K562 (cell line): Measurements from ENCODE around the gene SETMAR. TPM values are rescaled to one million over a fixed set of nuclear protein-coding genes. Genes with fewer than 3 reads are reported as not detected.

Source experiments
- ATAC-seq: fragments of 200-7000 bp; cut with Tn5 transposase; 3 replicates; pipeline ENCODE4 v1.9.1; 2020; ENCODE audit warnings: moderate library complexity
- Bru-seq: library from RNA; stranded (reverse); fragments of 400-500 nt; gene quantifications from one replicate; lab custom pipeline; 2021; lab: Mats Ljungman, UMichigan
- BruChase-seq, 2 experiments: library from RNA; stranded (reverse); fragments of 400-500 nt; gene quantifications; one replicate each; lab custom pipeline; 2021; lab: Mats Ljungman, UMichigan
- BruUV-seq: library from RNA; stranded (reverse); fragments of 400-500 nt; replicated peaks from 2 replicates; lab custom pipeline; 2021; lab: Mats Ljungman, UMichigan
- CTCF ChIA-PET: fragments of 300-600 bp; formaldehyde crosslinking; extraction: SDS; loops from one replicate; lab custom pipeline; 2021; ENCODE audit warnings: low intra/inter-chr PET ratio; lab: Yijun Ruan, JAX
- POLR2A ChIA-PET: fragments of 300-600, 350-650 bp; sonication (Branson Sonifier 250); formaldehyde crosslinking; extraction: SDS; loops from one replicate; lab custom pipeline; 2021; ENCODE audit warnings: antibody characterized with exemption, inconsistent platforms; lab: Yijun Ruan, JAX
- DNase-seq, 4 experiments: peaks; one replicate each; pipeline versions ENCODE4 v3.0.0 to v3.0.0-alpha.2; 2011 to 2018; ENCODE audit warnings: low spot score in 3 of 4, mixed read lengths in 3 of 4; ENCODE audit errors: extremely low read depth in 1 of 4
- FAIRE-seq: peaks from 2 replicates; lab custom pipeline; 2011; peaks lifted over from hg19 to GRCh38; lab: Jason Lieb, UNC
- H2AFZ ChIP-seq: 2 replicates; pipeline ENCODE4 v1.6.0; 2011; ENCODE audit warnings: low read depth, low read length, control low read depth, inconsistent platforms
- H3K27ac ChIP-seq: fragments of 200-600 bp; 3 replicates; pipeline ENCODE4 v1.8.0; 2011; ENCODE audit warnings: low read depth, mild to moderate bottlenecking, control low read depth, inconsistent platforms, low read length, moderate library complexity, mixed read lengths; ENCODE audit errors: extremely low read depth
- H3K27me3 ChIP-seq, 2 experiments: fragments of 300-600 bp in 1 of 2; 2 replicates in 1 of 2; 3 replicates in 1 of 2; pipeline versions ENCODE4 v1.6.0 to v1.8.0; 2011; ENCODE audit warnings: inconsistent platforms in 2 of 2, low read length in 2 of 2, mild to moderate bottlenecking in 1 of 2, mixed read lengths in 1 of 2, moderate library complexity in 1 of 2; ENCODE audit not compliant: control insufficient read depth in 2 of 2, insufficient read depth in 2 of 2
- H3K36me3 ChIP-seq: fragments of 300-600 bp; 3 replicates; pipeline ENCODE4 v1.8.0; 2011; ENCODE audit warnings: mild to moderate bottlenecking, low read length, inconsistent platforms; ENCODE audit not compliant: control insufficient read depth, insufficient read depth
- H3K4me1 ChIP-seq, 2 experiments: fragments of 200-600 bp in 1 of 2; replicated peaks in 1 of 2; 2 replicates in 1 of 2; 3 replicates in 1 of 2; pipeline versions ENCODE4 v1.5.1 to v1.8.0; 2011; ENCODE audit warnings: inconsistent platforms in 2 of 2, low read length in 2 of 2, mild to moderate bottlenecking in 1 of 2, mixed read lengths in 1 of 2, moderate library complexity in 1 of 2; ENCODE audit not compliant: control insufficient read depth in 2 of 2, insufficient read depth in 2 of 2
- H3K4me2 ChIP-seq: 2 replicates; pipeline ENCODE4 v1.6.1; 2011; ENCODE audit warnings: low read length, control low read depth, inconsistent platforms, mixed read lengths; ENCODE audit not compliant: insufficient read depth
- H3K4me3 ChIP-seq: fragments of 200-600 bp; sonication (generic), shearing (Covaris generic); 2 replicates; pipeline ENCODE4 v1.5.1; 2016; ENCODE audit warnings: control low read depth, inconsistent platforms
- H3K79me2 ChIP-seq: fragments of 200-600 bp; 3 replicates; pipeline ENCODE4 v1.8.0; 2011; ENCODE audit warnings: low read length, inconsistent platforms; ENCODE audit not compliant: control insufficient read depth, insufficient read depth
- H3K9ac ChIP-seq, 2 experiments: 2 replicates each; pipeline versions ENCODE4 v1.6.0 to v1.6.1; 2011; ENCODE audit warnings: low read depth in 2 of 2, low read length in 2 of 2, control low read depth in 1 of 2, inconsistent platforms in 1 of 2, mild to moderate bottlenecking in 1 of 2, mixed read lengths in 1 of 2; ENCODE audit not compliant: insufficient read depth in 1 of 2
- H3K9me1 ChIP-seq: one replicate; pipeline ENCODE4 v1.6.0; 2011; ENCODE audit warnings: inconsistent platforms, mild to moderate bottlenecking, low read length, moderate library complexity; ENCODE audit not compliant: control insufficient read depth, insufficient read depth
- H3K9me3 ChIP-seq: replicated peaks from 2 replicates; pipeline ENCODE4 v1.5.1; 2011; ENCODE audit warnings: low read depth, low read length, inconsistent platforms; ENCODE audit not compliant: control insufficient read depth, insufficient read depth
- H4K20me1 ChIP-seq: replicated peaks from 2 replicates; pipeline ENCODE4 v1.6.1; 2011; ENCODE audit warnings: low read length, inconsistent platforms, mixed read lengths; ENCODE audit not compliant: control insufficient read depth, insufficient read depth
- CEBPB ChIP-seq: fragments of 450-650 bp; IDR thresholded peaks from 2 replicates; pipeline ENCODE4 v1.6.1; 2016; ENCODE audit warnings: missing genetic modification characterization, missing compliant biosample characterization
- DNMT1 ChIP-seq: fragments of 450-650 bp; IDR thresholded peaks from 2 replicates; pipeline ENCODE4 v1.6.1; 2016; ENCODE audit warnings: antibody characterized with exemption, mild to moderate bottlenecking
- GABPB1 ChIP-seq: sonication (generic); formaldehyde crosslinking; IDR thresholded peaks from 2 replicates; pipeline ENCODE4 v1.8.0; 2022; ENCODE audit warnings: mild to moderate bottlenecking, missing genetic modification reagents
- KLF1 ChIP-seq: fragments of 450-650 bp; IDR thresholded peaks from 2 replicates; pipeline ENCODE4 v1.6.1; 2016; ENCODE audit warnings: missing genetic modification characterization, missing compliant biosample characterization
- NCOR1 ChIP-seq: fragments of 450-650 bp; IDR thresholded peaks from 2 replicates; pipeline ENCODE4 v1.6.1; 2016; ENCODE audit warnings: mild to moderate bottlenecking, moderate library complexity
- PHF20 ChIP-seq: fragments of 450-650 bp; IDR thresholded peaks from 2 replicates; pipeline ENCODE4 v1.6.1; 2018; ENCODE audit not compliant: partially characterized antibody
- RBBP5 ChIP-seq: fragments of 200-600 bp; sonication (generic); IDR thresholded peaks from 2 replicates; pipeline ENCODE4 v1.6.1; 2012; ENCODE audit warnings: borderline replicate concordance, mild to moderate bottlenecking, low read length, control low read depth, inconsistent platforms; ENCODE audit not compliant: insufficient read depth, poor library complexity, severe bottlenecking
- RBM17 ChIP-seq: fragments of 200-400 bp; formaldehyde crosslinking; IDR thresholded peaks from 2 replicates; pipeline ENCODE4 v1.6.1; 2017; ENCODE audit warnings: low read depth, mild to moderate bottlenecking, low read length, borderline replicate concordance
- SMAD4 ChIP-seq: fragments of 250-450 bp; sonication (Bioruptor Pico); conservative IDR thresholded peaks from 2 replicates; pipeline ENCODE4 v1.8.0; 2021; ENCODE audit warnings: inconsistent platforms, mild to moderate bottlenecking, moderate library complexity
- SPI1 ChIP-seq: IDR thresholded peaks from 2 replicates; pipeline ENCODE4 v1.6.1; 2011; ENCODE audit warnings: low read depth, low read length, control low read depth, borderline replicate concordance
- SREBF2 ChIP-seq: sonication (generic); formaldehyde crosslinking; IDR thresholded peaks from 2 replicates; pipeline ENCODE4 v1.4.0; 2020; ENCODE audit warnings: mild to moderate bottlenecking, missing genetic modification reagents
- ZC3H11A ChIP-seq: IDR thresholded peaks from 2 replicates; pipeline ENCODE4 v1.6.1; 2012; ENCODE audit warnings: low read depth, low read length, improper control_type of control experiment
- ZFX ChIP-seq: sonication (generic); formaldehyde crosslinking; IDR thresholded peaks from 2 replicates; pipeline ENCODE4 v1.8.0; 2022; ENCODE audit warnings: mild to moderate bottlenecking, missing genetic modification reagents, moderate library complexity
- WGBS: fragments of 100-300 bp; shearing (Covaris generic); methylation state at CpG from one replicate; pipeline ENCODE4 v1.1.6; 2016; ENCODE audit warnings: low coverage, mixed read lengths; ENCODE audit not compliant: insufficient coverage; ENCODE audit errors: missing lambda C conversion rate; 5-methylcytosine and 5-hydroxymethylcytosine counted together
- in situ Hi-C: fragments of 300-500 bp; cut with MboI; formaldehyde crosslinking; loops from 4 replicates; pipeline ENCODE4 v1.15.0; 2018; ENCODE audit warnings: inconsistent platforms, mixed read lengths
- intact Hi-C: fragments of 100-400 bp; cut with micrococcal nuclease; formaldehyde crosslinking; loops from 2 replicates; pipeline ENCODE4 v1.14.2; 2022
- long read RNA-seq, 3 experiments: library from polyadenylated mRNA in 2 of 3; library from RNA in 1 of 3; unstranded in 2 of 3; stranded (forward) in 1 of 3; transcript quantifications; one replicate each; pipeline ENCODE4 v2.0.0, GENCODE V29; 2019 to 2022
- polyA minus RNA-seq, 3 experiments: library from RNA; depleted of rRNA, polyadenylated mRNA; stranded (reverse); fragments of >200 nt; gene quantifications; 2 replicates each; pipeline ENCODE4 v1.2.3, GENCODE V29; 2011
- polyA plus RNA-seq, 8 experiments: library from polyadenylated mRNA; depleted of rRNA in 4 of 8; stranded (reverse) in 5 of 8; unstranded in 3 of 8; fragments of >200 nt; fragmentation: Nextera tagmentation in 2 of 8; fragmentation: Illumina TruSeq in 1 of 8; extraction: Ambion mirVana in 2 of 8; extraction: Trizol in 1 of 8; gene quantifications; 2 replicates each; pipeline versions ENCODE4 v1.2.1 to v1.2.3, GENCODE V29; 2011 to 2014; ENCODE audit warnings: inconsistent platforms in 1 of 8, missing spikeins in 1 of 8
- total RNA-seq, 7 experiments: library from RNA; depleted of rRNA in 6 of 7; stranded (reverse); fragments of >200 nt in 6 of 7; fragmentation: Illumina TruSeq in 2 of 7; extraction: Trizol in 2 of 7; gene quantifications; 2 replicates each; pipeline versions ENCODE4 v1.2.1 to v1.2.3, GENCODE V29; 2011 to 2021; ENCODE audit warnings: low replicate concordance in 1 of 7
- TF ChIP-seq, protein P1 (sequence below): fragments of 450-650 bp; formaldehyde crosslinking; IDR thresholded peaks from 2 replicates; pipeline ENCODE4 v1.4.0; 2020; ENCODE audit warnings: mild to moderate bottlenecking, moderate library complexity

Gene SETMAR
- total RNA-seq (2011; cell fraction: chromatin; rRNA removed; ENCODE audit: low replicate concordance) = 23.2 and 32.3 TPM in 2 replicates
- total RNA-seq (2011; cell fraction: nucleolus; rRNA removed) = 22.8 and 27.4 TPM in 2 replicates
- total RNA-seq (2011; cell fraction: nucleoplasm; rRNA removed) = 35.6 and 42.7 TPM in 2 replicates
- 12.4 and 21.7 TPM in 2 replicates for total RNA-seq (2014; rRNA removed)
- 22.6 and 22.9 TPM in 2 replicates for total RNA-seq (2014; rRNA removed; fragmentation: Illumina TruSeq; extraction: Trizol)
- total RNA-seq (2015; rRNA removed; fragmentation: Illumina TruSeq; extraction: Trizol) = 22.5 and 24.7 TPM in 2 replicates
- 17.4 and 18.0 TPM in 2 replicates for total RNA-seq (2021)
- polyA plus RNA-seq (2011; rRNA removed) = 16.7 and 22.9 TPM in 2 replicates
- polyA plus RNA-seq (2011; cell fraction: cytosol; rRNA removed) = 10.5 and 12.2 TPM in 2 replicates
- polyA plus RNA-seq (2011; cell fraction: nucleus; rRNA removed) = 17.9 and 25.1 TPM in 2 replicates
- 14.3 and 17.4 TPM in 2 replicates for polyA plus RNA-seq (2012)
- 21.5 and 25.1 TPM in 2 replicates for polyA plus RNA-seq (2014; fragmentation: Illumina TruSeq; extraction: Trizol)
- 10 to 100 TPM in 1 of 2 experiments, 1 to 10 TPM in 1; 5.5 to 10.2 TPM for polyA plus RNA-seq (2014; fragmentation: Nextera tagmentation; extraction: Ambion mirVana)
- 17.6 and 18.2 TPM in 2 replicates for polyA plus RNA-seq (2014; rRNA removed)
- polyA minus RNA-seq (2011; rRNA and poly(A)+ RNA removed) = 33.2 and 34.4 TPM in 2 replicates
- 5.0 and 9.4 TPM in 2 replicates for polyA minus RNA-seq (2011; cell fraction: cytosol; rRNA and poly(A)+ RNA removed)
- 28.7 and 31.2 TPM in 2 replicates for polyA minus RNA-seq (2011; cell fraction: nucleus; rRNA and poly(A)+ RNA removed)
- percentile 87 among the genes with signal in this experiment for Bru-seq, nascent RNA
- BruChase-seq, experiment 1, labeled RNA remaining after a 2-hour chase = percentile 71 among the genes with signal in this experiment
- BruChase-seq, experiment 2, labeled RNA remaining after a 6-hour chase = percentile 65 among the genes with signal in this experiment
- long read RNA-seq, experiment 1, transcript SETMAR-204 (3 exons, 1,359 nt) = minor isoform, 6 of 54 reads
- long read RNA-seq, experiment 1, transcript SETMAR-201 (3 exons, 2,443 nt) = major isoform, 12 of 54 reads
- long read RNA-seq, experiment 1, partial matches to known transcripts = 1 of 54 reads
- long read RNA-seq, experiment 1, other reads (novel, unspliced or antisense) = 33 of 54 reads
- long read RNA-seq, experiment 2, transcript SETMAR-201 (3 exons, 2,443 nt) = major isoform, 6 of 15 reads
- long read RNA-seq, experiment 2, partial matches to known transcripts = 0 of 15 reads
- long read RNA-seq, experiment 2, other reads (novel, unspliced or antisense) = 8 of 15 reads
- long read RNA-seq, experiment 3, transcript SETMAR-201 (3 exons, 2,443 nt) = major isoform, 6 of 25 reads
- long read RNA-seq, experiment 3, partial matches to known transcripts = 3 of 25 reads
- long read RNA-seq, experiment 3, other reads (novel, unspliced or antisense) = 12 of 25 reads

DNA sequence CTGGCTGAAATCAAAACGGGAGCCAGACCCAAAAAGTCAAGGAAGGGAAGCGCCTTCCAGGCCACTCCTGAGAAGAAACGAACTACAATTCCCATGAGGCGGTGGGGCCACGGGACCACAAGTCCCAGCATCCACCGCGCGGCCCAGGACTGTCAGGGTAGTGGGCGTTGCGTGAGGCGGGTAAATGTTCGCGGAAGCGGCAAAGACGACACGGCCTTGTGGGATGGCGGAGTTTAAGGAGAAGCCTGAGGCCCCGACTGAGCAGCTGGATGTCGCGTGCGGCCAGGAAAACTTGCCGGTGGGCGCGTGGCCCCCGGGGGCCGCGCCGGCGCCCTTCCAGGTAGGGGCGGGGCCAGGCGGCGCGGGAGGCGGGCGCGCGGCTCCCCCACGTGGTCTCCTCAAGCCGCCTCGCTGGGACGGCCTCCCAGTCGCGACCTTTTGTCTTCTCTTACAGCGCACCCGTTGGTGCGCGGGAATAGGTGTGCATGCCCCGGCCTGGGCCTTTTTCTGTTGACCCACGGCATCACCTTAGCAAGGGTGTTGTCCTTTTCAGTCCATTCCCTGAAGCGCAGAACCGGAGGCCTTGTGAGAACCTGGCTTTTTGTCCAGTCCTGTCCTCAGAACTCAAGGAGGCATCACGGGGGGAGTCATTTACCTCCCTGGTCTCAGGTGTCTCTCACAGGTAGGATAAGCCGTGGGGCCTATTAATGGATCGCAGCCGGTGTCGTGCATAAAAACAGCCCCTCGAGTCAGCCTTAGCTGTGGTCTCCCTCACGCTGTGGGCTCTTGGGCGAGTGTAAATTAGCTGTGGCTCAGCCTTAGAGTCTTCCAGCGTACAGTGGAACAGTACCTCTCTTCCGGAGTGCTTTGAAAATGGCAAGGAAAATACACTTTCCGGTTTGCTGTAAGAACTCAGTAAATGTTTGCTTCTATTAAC, at the start of gene SETMAR:
Gene SETMAR, plus strand, starts transcription at position 183 of the 937 bp plus-strand sequence. Its CDS starts 2 bp downstream, at position 185.
- WGBS = under 1% methylated on average over 62 of the region's 62 CpGs
- Histone ChIP-seq H3K9me1 (no peaks in the 10 kb centered on the region), H3K79me2 (peaks cover 18% of the 10 kb centered on the region), H3K27me3 (no peaks in the 10 kb centered on the region), H3K4me3 (peak within 1 kb of the TSS; percentile 70), H2AFZ (peak within 1 kb of the TSS; percentile 95), H3K36me3 (peaks cover 12% of the 10 kb centered on the region; the same call in 1 of the 3 replicates), H3K9ac (peak within 1 kb of the TSS; percentile 96 to 98), H3K4me1 (peaks cover 13 to 17% of the 10 kb centered on the region in 2 experiments), H3K4me2 (peak within 1 kb of the TSS; percentile 97), H3K9me3 (no peaks in the 10 kb centered on the region), H3K27ac (peak within 1 kb of the TSS; percentile 94), H4K20me1 (no peaks in the 10 kb centered on the region)
- FAIRE-seq = peak; percentile 90
- BruUV-seq = TSS peak; percentile 68
- ChIA-PET POLR2A (interaction anchor here (0.6 to 1.0 kb wide), 5 partner anchors 20 to 388 kb away, joined by 3 to 4 read pairs (median 3); partner anchors contain the start of gene ITPR1), CTCF (interaction anchor here (0.7 kb wide), 1 partner anchor 1174 kb away, joined by 4 read pairs; no protein-coding TSS in a partner anchor)
- peak; percentile 95 for ATAC-seq
- intact Hi-C loops (no loop called here), in situ Hi-C loops (no loop called here)
- peak; percentile 95 to 97 (median 96) for DNase-seq
- no peak for TF ChIP-seq NCOR1
- 0 out of 2 replicates have a peak, but pooled peaks have one; percentile 28 for TF ChIP-seq SPI1
- TF ChIP-seq CEBPB (tag) = no peak
- no peak for TF ChIP-seq RBM17
- no peak for TF ChIP-seq PHF20
- TF ChIP-seq SREBF2 (CRISPR knock-in tag) = 0 out of 2 replicates have a peak, but pooled peaks have one; percentile 69
- peak; percentile 94 for TF ChIP-seq RBBP5
- TF ChIP-seq, protein P1, sequence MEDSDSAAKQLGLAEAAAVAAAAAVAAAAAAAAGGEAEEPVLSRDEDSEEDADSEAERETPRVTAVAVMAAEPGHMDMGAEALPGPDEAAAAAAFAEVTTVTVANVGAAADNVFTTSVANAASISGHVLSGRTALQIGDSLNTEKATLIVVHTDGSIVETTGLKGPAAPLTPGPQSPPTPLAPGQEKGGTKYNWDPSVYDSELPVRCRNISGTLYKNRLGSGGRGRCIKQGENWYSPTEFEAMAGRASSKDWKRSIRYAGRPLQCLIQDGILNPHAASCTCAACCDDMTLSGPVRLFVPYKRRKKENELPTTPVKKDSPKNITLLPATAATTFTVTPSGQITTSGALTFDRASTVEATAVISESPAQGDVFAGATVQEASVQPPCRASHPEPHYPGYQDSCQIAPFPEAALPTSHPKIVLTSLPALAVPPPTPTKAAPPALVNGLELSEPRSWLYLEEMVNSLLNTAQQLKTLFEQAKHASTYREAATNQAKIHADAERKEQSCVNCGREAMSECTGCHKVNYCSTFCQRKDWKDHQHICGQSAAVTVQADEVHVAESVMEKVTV (CRISPR knock-in tag) = no peak
- TF ChIP-seq ZC3H11A = no peak
- no peak for TF ChIP-seq DNMT1
- TF ChIP-seq ZFX (CRISPR knock-in tag) = peak; percentile 88
- TF ChIP-seq SMAD4 (CRISPR knock-in tag) = peak; percentile 69; the same call in 1 of the 2 replicates
- peak; percentile 57; the same call in 1 of the 2 replicates for TF ChIP-seq KLF1 (tag)
- TF ChIP-seq GABPB1 = peak; percentile 69
